HepG2 (cell line): Measurements from ENCODE around the gene VEGFB. TPM values are rescaled to one million over a fixed set of nuclear protein-coding genes. Genes with fewer than 3 reads are reported as not detected.

Experiments
- ATAC-seq: fragments of 200-7000 bp; cut with Tn5 transposase; 3 replicates; pipeline ENCODE4 v1.9.1; 2020; ENCODE audit warnings: mild to moderate bottlenecking, moderate library complexity
- BruUV-seq: library from RNA; stranded (reverse); fragments of 400-500 nt; replicated peaks from 2 replicates; lab custom pipeline; 2021; lab: Mats Ljungman, UMichigan
- CTCF ChIA-PET: fragments of 300-600 bp; formaldehyde crosslinking; extraction: SDS; loops from one replicate; lab custom pipeline; 2021; ENCODE audit warnings: low total read pairs, inconsistent platforms, low intra/inter-chr PET ratio; lab: Yijun Ruan, JAX
- POLR2A ChIA-PET: fragments of 350-600 bp; sonication (Branson Sonifier 250); formaldehyde crosslinking; loops from one replicate; lab custom pipeline; 2020; ENCODE audit warnings: antibody characterized with exemption, inconsistent platforms; lab: Yijun Ruan, JAX
- DNase-seq: peaks from one replicate; pipeline ENCODE4 v3.0.0-alpha.2; 2015; ENCODE audit warnings: low spot score
- FAIRE-seq: peaks from 3 replicates; lab custom pipeline; 2011; peaks lifted over from hg19 to GRCh38; lab: Jason Lieb, UNC
- H2AFZ ChIP-seq: one replicate; pipeline ENCODE4 v1.6.1; 2011; ENCODE audit warnings: low read length, inconsistent platforms
- H3K27ac ChIP-seq: fragments of 300-600 bp; 3 replicates; pipeline ENCODE4 v1.8.0; 2011; ENCODE audit warnings: mixed run types, mild to moderate bottlenecking, mixed read lengths, low read length, inconsistent platforms; ENCODE audit not compliant: insufficient read depth; ENCODE audit errors: extremely low read length
- H3K27me3 ChIP-seq, 2 experiments: fragments of 200-600 bp in 1 of 2; 2 replicates in 1 of 2; 3 replicates in 1 of 2; pipeline versions ENCODE4 v1.6.0 to v1.8.0; 2011; ENCODE audit warnings: low read length in 2 of 2, mild to moderate bottlenecking in 2 of 2, moderate library complexity in 2 of 2, inconsistent platforms in 1 of 2; ENCODE audit not compliant: insufficient read depth in 2 of 2, control insufficient read depth in 1 of 2
- H3K36me3 ChIP-seq, 2 experiments: fragments of 200-600 bp in 1 of 2; replicated peaks in 1 of 2; 2 replicates in 1 of 2; 3 replicates in 1 of 2; pipeline versions ENCODE4 v1.5.1 to v1.8.0; 2011; ENCODE audit warnings: low read length in 2 of 2, inconsistent platforms in 1 of 2; ENCODE audit not compliant: insufficient read depth in 2 of 2, control insufficient read depth in 1 of 2
- H3K4me1 ChIP-seq: 2 replicates; pipeline ENCODE4 v1.5.1; 2012; ENCODE audit warnings: low read length, inconsistent platforms; ENCODE audit not compliant: insufficient read depth
- H3K4me2 ChIP-seq: 2 replicates; pipeline ENCODE4 v1.6.0; 2011; ENCODE audit warnings: low read depth, low read length, inconsistent platforms
- H3K4me3 ChIP-seq, 3 experiments: fragments of 200-600 bp in 1 of 3; sonication (generic), shearing (Covaris generic) in 1 of 3; replicated peaks in 1 of 3; 2 replicates each; pipeline ENCODE4 v1.5.1; 2011 to 2016; ENCODE audit warnings: low read length in 3 of 3, inconsistent platforms in 2 of 3, low read depth in 2 of 3, mild to moderate bottlenecking in 2 of 3, control low read depth in 1 of 3, mixed read lengths in 1 of 3; ENCODE audit not compliant: insufficient read depth in 1 of 3
- H3K79me2 ChIP-seq: one replicate; pipeline ENCODE4 v1.6.1; 2011; ENCODE audit warnings: low read length, inconsistent platforms; ENCODE audit not compliant: insufficient read depth
- H3K9ac ChIP-seq: 2 replicates; pipeline ENCODE4 v1.6.0; 2011; ENCODE audit warnings: mild to moderate bottlenecking, low read depth, low read length, inconsistent platforms; ENCODE audit not compliant: insufficient read depth
- H3K9me3 ChIP-seq: 2 replicates; pipeline ENCODE4 v1.5.1; 2012; ENCODE audit warnings: mild to moderate bottlenecking, low read length
- H4K20me1 ChIP-seq: 2 replicates; pipeline ENCODE4 v1.6.0; 2011; ENCODE audit warnings: inconsistent platforms, mild to moderate bottlenecking, low read length, moderate library complexity; ENCODE audit not compliant: insufficient read depth
- PAF1 ChIP-seq: IDR thresholded peaks from 2 replicates; pipeline ENCODE4 v1.6.1; 2016; ENCODE audit warnings: missing genetic modification reagents, missing compliant biosample characterization
- PTBP1 ChIP-seq: fragments of 200-400 bp; formaldehyde crosslinking; IDR thresholded peaks from 2 replicates; pipeline ENCODE4 v1.6.1; 2018; ENCODE audit warnings: low read length, low read depth; ENCODE audit not compliant: poor library complexity, severe bottlenecking
- SAFB2 ChIP-seq: sonication (generic); formaldehyde crosslinking; IDR thresholded peaks from 2 replicates; pipeline ENCODE4 v1.5.1; 2020; ENCODE audit warnings: missing genetic modification reagents, low read depth, mild to moderate bottlenecking, borderline replicate concordance
- SALL2 ChIP-seq: sonication (generic); formaldehyde crosslinking; IDR thresholded peaks from 2 replicates; pipeline ENCODE4 v1.8.1; 2023; ENCODE audit warnings: mild to moderate bottlenecking, missing genetic modification reagents, inconsistent platforms
- ZC3H13 ChIP-seq: sonication (generic); formaldehyde crosslinking; IDR thresholded peaks from 2 replicates; pipeline ENCODE4 v1.8.1; 2023; ENCODE audit warnings: mild to moderate bottlenecking, missing genetic modification reagents, moderate library complexity
- ZNF10 ChIP-seq: sonication (generic); formaldehyde crosslinking; IDR thresholded peaks from 2 replicates; pipeline ENCODE4 v1.4.0; 2020; ENCODE audit warnings: mild to moderate bottlenecking, low read depth, missing genetic modification reagents, borderline replicate concordance
- ZNF567 ChIP-seq: sonication (generic); formaldehyde crosslinking; IDR thresholded peaks from 2 replicates; pipeline ENCODE4 v1.8.1; 2023; ENCODE audit warnings: mild to moderate bottlenecking, missing genetic modification reagents, borderline replicate concordance
- ZNF619 ChIP-seq: sonication (generic); formaldehyde crosslinking; IDR thresholded peaks from 2 replicates; pipeline ENCODE4 v1.4.0; 2020; ENCODE audit warnings: mild to moderate bottlenecking, missing genetic modification reagents
- ZNF780A ChIP-seq: sonication (generic); formaldehyde crosslinking; IDR thresholded peaks from 2 replicates; pipeline ENCODE4 v1.8.0; 2022; ENCODE audit warnings: mild to moderate bottlenecking, missing genetic modification reagents, moderate library complexity
- ZNF839 ChIP-seq: sonication (generic); formaldehyde crosslinking; IDR thresholded peaks from 2 replicates; pipeline ENCODE4 v1.4.0; 2020; ENCODE audit warnings: missing genetic modification reagents, mild to moderate bottlenecking, borderline replicate concordance
- ZSCAN22 ChIP-seq: sonication (generic); formaldehyde crosslinking; IDR thresholded peaks from 2 replicates; pipeline ENCODE4 v1.4.0; 2020; ENCODE audit warnings: mild to moderate bottlenecking, missing genetic modification reagents
- WGBS: methylation state at CpG from one replicate; pipeline ENCODE4 v1.1.6; 2017; ENCODE audit warnings: low lambda C conversion rate; 5-methylcytosine and 5-hydroxymethylcytosine counted together
- in situ Hi-C: cut with HindIII; loops from 2 replicates; pipeline ENCODE4 v1.10.0; 2017; ENCODE audit warnings: low pct_unique_long_range_greater_than_20kb; ENCODE audit not compliant: extremely low pct_ligation_motif_present
- intact Hi-C: fragments of 100-400 bp; cut with micrococcal nuclease; formaldehyde crosslinking; loops from one replicate; pipeline ENCODE4 v1.10.0; 2022; ENCODE audit not compliant: unreplicated experiment
- polyA plus RNA-seq, 8 experiments: library from polyadenylated mRNA; depleted of rRNA in 3 of 8; stranded (reverse) in 7 of 8; unstranded in 1 of 8; fragments of >200 nt; fragmentation: Illumina TruSeq in 4 of 8; extraction: Trizol in 4 of 8; gene quantifications; 2 replicates each; pipeline versions ENCODE4 v1.2.1 to v1.2.3, GENCODE V29; 2011 to 2016; ENCODE audit warnings: low read depth in 4 of 8, missing spikeins in 1 of 8, mixed read lengths in 1 of 8; ENCODE audit not compliant: insufficient read depth in 1 of 8
- total RNA-seq, 5 experiments: library from RNA; depleted of rRNA; stranded (reverse); fragments of >200 nt; fragmentation: Illumina TruSeq; extraction: Trizol; gene quantifications; 2 replicates each; pipeline ENCODE4 v1.2.3, GENCODE V29; 2016; ENCODE audit warnings: low read depth in 1 of 5
- TF ChIP-seq, protein P1 (sequence below): sonication (generic); formaldehyde crosslinking; IDR thresholded peaks from 2 replicates; pipeline ENCODE4 v1.4.0; 2020; ENCODE audit warnings: mild to moderate bottlenecking, missing genetic modification reagents
- TF ChIP-seq, protein P2 (sequence below): sonication (generic); formaldehyde crosslinking; conservative IDR thresholded peaks from 2 replicates; pipeline ENCODE4 v1.4.0; 2020; ENCODE audit warnings: missing genetic modification reagents
- TF ChIP-seq, protein P3 (sequence below): sonication (generic); formaldehyde crosslinking; IDR thresholded peaks from 2 replicates; pipeline ENCODE4 v1.5.1; 2020; ENCODE audit warnings: mild to moderate bottlenecking, missing genetic modification reagents, moderate library complexity

Gene VEGFB
- total and polyA plus RNA-seq, 2 of the 13 experiments (the other 11 are each of a cell fraction or from before 2014, with no cell fraction given), result 9.0 to 11.3 TPM

DNA sequence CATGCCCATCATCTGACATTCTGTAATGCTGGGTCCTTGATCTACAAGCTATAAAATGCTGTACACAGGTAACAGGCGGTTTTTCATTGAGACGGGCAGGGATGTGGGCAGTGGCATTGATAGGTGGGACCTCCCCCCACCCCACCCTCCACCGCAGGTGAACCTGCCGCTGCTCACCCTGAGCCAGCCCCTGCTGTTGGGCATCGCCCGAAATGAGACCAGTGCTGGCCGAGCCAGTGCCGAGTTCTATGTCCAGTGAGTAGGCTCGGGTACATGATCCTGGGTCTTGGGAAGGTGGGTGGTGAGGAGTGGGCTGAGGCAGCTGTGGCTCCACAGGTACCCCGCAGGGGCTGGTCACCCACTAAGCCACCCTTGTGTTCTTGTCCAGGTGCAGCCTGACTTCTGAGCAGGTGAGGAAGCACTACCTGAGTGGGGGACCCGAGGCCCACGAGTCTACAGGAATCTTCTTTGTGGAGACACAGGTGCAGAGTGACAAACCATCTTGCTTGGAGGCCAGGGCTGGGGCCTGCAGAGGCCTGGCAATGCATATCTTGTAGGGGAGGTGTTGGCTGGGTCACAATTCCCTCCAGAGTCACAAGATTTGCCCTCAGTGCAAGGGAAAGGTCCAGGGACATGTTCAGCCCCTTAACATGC is 5.2 kb upstream of the VEGFB start:
- ChIA-PET POLR2A (interaction anchor here (1.3 kb wide), 1 partner anchor 12 kb away, joined by 6 read pairs; the partner anchor contains the start of gene FKBP2), CTCF (no interaction called here)
- intact Hi-C loops, result no loop called here
- H3K27me3 ChIP-seq, result no peaks in the 10 kb centered on the region
- peak overlapping the region in 2 of 3 experiments; percentile 94 to 96; a peak in 2 of 6 replicates for H3K4me3 ChIP-seq
- no peaks in the 10 kb centered on the region for H3K9me3 ChIP-seq
- no peak for FAIRE-seq
- H4K20me1 ChIP-seq, result no peaks in the 10 kb centered on the region
- no peaks in the 10 kb centered on the region for H3K36me3 ChIP-seq
- H3K4me2 ChIP-seq, result peak overlapping the region; percentile 88
- BruUV-seq, result no TSS peak
- H2AFZ ChIP-seq, result no peak overlapping the region
- ATAC-seq, result no peak
- peak overlapping the region; percentile 51; the same call in 1 of the 2 replicates for H3K9ac ChIP-seq
- H3K27ac ChIP-seq, result peak overlapping the region; percentile 75
- WGBS, result 96% methylated on average over 9 of the region's 12 CpGs
- H3K4me1 ChIP-seq, result peaks cover 64% of the 10 kb centered on the region
- no peaks in the 10 kb centered on the region for H3K79me2 ChIP-seq
- DNase-seq, result no peak
- in situ Hi-C loops, result no loop called here
- no peak for TF ChIP-seq ZSCAN22 (CRISPR knock-in tag)
- TF ChIP-seq SAFB2 (CRISPR knock-in tag), result no peak
- TF ChIP-seq SALL2, result no peak
- no peak for TF ChIP-seq PAF1
- TF ChIP-seq, protein P1, sequence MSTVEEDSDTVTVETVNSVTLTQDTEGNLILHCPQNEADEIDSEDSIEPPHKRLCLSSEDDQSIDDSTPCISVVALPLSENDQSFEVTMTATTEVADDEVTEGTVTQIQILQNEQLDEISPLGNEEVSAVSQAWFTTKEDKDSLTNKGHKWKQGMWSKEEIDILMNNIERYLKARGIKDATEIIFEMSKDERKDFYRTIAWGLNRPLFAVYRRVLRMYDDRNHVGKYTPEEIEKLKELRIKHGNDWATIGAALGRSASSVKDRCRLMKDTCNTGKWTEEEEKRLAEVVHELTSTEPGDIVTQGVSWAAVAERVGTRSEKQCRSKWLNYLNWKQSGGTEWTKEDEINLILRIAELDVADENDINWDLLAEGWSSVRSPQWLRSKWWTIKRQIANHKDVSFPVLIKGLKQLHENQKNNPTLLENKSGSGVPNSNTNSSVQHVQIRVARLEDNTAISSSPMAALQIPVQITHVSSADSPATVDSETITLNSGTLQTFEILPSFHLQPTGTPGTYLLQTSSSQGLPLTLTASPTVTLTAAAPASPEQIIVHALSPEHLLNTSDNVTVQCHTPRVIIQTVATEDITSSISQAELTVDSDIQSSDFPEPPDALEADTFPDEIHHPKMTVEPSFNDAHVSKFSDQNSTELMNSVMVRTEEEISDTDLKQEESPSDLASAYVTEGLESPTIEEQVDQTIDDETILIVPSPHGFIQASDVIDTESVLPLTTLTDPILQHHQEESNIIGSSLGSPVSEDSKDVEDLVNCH, result no peak
- TF ChIP-seq ZNF619 (CRISPR knock-in tag), result 0 out of 2 replicates have a peak, but pooled peaks have one; percentile 49
- TF ChIP-seq ZC3H13, result 0 out of 2 replicates have a peak, but pooled peaks have one; percentile 46
- TF ChIP-seq ZNF780A (CRISPR knock-in tag), result no peak
- TF ChIP-seq, protein P2, sequence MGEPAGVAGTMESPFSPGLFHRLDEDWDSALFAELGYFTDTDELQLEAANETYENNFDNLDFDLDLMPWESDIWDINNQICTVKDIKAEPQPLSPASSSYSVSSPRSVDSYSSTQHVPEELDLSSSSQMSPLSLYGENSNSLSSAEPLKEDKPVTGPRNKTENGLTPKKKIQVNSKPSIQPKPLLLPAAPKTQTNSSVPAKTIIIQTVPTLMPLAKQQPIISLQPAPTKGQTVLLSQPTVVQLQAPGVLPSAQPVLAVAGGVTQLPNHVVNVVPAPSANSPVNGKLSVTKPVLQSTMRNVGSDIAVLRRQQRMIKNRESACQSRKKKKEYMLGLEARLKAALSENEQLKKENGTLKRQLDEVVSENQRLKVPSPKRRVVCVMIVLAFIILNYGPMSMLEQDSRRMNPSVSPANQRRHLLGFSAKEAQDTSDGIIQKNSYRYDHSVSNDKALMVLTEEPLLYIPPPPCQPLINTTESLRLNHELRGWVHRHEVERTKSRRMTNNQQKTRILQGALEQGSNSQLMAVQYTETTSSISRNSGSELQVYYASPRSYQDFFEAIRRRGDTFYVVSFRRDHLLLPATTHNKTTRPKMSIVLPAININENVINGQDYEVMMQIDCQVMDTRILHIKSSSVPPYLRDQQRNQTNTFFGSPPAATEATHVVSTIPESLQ (CRISPR knock-in tag), result no peak
- 0 out of 2 replicates have a peak, but pooled peaks have one; percentile 21 for TF ChIP-seq ZNF10 (CRISPR knock-in tag)
- no peak for TF ChIP-seq PTBP1
- no peak for TF ChIP-seq ZNF567 (CRISPR knock-in tag)
- TF ChIP-seq, protein P3, sequence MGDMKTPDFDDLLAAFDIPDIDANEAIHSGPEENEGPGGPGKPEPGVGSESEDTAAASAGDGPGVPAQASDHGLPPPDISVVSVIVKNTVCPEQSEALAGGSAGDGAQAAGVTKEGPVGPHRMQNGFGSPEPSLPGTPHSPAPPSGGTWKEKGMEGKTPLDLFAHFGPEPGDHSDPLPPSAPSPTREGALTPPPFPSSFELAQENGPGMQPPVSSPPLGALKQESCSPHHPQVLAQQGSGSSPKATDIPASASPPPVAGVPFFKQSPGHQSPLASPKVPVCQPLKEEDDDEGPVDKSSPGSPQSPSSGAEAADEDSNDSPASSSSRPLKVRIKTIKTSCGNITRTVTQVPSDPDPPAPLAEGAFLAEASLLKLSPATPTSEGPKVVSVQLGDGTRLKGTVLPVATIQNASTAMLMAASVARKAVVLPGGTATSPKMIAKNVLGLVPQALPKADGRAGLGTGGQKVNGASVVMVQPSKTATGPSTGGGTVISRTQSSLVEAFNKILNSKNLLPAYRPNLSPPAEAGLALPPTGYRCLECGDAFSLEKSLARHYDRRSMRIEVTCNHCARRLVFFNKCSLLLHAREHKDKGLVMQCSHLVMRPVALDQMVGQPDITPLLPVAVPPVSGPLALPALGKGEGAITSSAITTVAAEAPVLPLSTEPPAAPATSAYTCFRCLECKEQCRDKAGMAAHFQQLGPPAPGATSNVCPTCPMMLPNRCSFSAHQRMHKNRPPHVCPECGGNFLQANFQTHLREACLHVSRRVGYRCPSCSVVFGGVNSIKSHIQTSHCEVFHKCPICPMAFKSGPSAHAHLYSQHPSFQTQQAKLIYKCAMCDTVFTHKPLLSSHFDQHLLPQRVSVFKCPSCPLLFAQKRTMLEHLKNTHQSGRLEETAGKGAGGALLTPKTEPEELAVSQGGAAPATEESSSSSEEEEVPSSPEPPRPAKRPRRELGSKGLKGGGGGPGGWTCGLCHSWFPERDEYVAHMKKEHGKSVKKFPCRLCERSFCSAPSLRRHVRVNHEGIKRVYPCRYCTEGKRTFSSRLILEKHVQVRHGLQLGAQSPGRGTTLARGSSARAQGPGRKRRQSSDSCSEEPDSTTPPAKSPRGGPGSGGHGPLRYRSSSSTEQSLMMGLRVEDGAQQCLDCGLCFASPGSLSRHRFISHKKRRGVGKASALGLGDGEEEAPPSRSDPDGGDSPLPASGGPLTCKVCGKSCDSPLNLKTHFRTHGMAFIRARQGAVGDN (CRISPR knock-in tag), result no peak
- TF ChIP-seq ZNF839 (CRISPR knock-in tag), result peak; percentile 39; the same call in 1 of the 2 replicates
